Measurements from ENCODE around the gene ACVR2B.
A peak's percentile ranks its signal among the peaks of the same experiment; 100 is the strongest.

Gene ACVR2B

DNA sequence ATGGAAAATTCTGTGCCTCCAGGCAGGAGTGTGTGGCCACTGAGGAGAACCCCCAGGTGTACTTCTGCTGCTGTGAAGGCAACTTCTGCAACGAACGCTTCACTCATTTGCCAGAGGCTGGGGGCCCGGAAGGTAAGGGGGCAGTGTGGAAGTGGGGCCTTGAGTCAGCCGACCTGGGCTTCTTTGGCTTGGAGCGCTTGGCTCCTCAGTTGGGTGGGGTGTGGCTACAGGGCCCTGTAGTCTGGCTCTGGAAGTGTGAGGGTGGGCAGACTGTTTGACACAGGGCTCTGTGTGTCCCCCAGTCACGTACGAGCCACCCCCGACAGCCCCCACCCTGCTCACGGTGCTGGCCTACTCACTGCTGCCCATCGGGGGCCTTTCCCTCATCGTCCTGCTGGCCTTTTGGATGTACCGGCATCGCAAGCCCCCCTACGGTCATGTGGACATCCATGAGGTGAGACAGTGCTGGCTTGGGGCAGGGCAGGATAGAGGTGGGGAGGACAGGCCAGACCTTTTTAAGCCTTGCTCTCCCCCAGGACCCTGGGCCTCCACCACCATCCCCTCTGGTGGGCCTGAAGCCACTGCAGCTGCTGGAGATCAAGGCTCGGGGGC lies 24.3 kb downstream of the ACVR2B start:
- intact Hi-C loops (cut with DNase I), result loop anchor here (5.0 kb wide), 1 partner anchor 131 kb away; the partner anchor contains the start of gene XYLB
- DNase-seq, result peak in 1 of 42 donors; percentile 7

DNA sequence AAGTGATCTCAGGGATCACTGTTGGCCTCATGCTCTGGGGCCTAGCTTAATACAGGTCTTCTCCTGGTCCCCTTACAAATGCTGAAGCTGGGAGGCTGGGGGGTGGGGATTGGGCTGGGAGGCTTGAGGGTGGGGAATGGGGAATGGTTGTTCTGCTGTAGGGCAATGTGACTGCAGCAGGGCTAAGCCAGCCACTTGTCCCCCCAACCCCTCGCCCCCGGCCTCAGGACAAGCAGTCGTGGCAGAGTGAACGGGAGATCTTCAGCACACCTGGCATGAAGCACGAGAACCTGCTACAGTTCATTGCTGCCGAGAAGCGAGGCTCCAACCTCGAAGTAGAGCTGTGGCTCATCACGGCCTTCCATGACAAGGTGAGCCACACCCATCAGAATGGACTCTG lies 25.2 kb downstream of the ACVR2B start:
- peak in 1 of 42 donors; percentile 7 for DNase-seq
- intact Hi-C loops (cut with DNase I), result loop anchor here (5.0 kb wide), 1 partner anchor 132 kb away; the partner anchor contains the start of gene XYLB

DNA sequence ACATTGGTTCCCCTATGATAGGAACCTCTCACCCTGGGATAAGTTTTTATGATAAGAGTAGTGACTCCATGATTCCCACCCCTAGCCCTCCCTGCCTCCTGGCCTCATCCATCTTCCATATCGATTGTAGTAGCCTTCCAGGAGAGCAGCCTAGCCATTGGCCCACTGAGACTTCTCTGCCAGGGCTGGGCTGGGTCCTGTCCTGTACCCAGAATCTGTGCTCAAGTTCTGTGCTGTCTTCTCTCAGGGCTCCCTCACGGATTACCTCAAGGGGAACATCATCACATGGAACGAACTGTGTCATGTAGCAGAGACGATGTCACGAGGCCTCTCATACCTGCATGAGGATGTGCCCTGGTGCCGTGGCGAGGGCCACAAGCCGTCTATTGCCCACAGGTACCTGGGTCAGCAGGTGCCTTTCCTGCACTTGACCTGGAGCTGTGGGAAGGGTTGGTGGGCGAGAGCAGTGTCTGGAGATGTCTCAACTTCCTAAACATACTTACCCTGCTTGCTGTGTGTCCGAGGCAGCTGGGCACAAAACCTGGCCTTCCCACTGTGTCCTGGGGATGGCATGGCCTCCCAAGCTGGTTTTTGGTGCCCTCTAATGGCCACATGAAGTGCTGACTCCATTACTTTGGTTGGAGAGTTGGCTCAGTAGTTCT lies 25.9 kb downstream of the ACVR2B start:
- intact Hi-C loops (cut with DNase I), result loop anchor here (5.0 to 10.0 kb wide), 3 partner anchors 132 to 475 kb away; partner anchors contain the start of genes ACAA1, MYD88 and XYLB
- peak; percentile 24 to 89 (median 72) for DNase-seq

DNA sequence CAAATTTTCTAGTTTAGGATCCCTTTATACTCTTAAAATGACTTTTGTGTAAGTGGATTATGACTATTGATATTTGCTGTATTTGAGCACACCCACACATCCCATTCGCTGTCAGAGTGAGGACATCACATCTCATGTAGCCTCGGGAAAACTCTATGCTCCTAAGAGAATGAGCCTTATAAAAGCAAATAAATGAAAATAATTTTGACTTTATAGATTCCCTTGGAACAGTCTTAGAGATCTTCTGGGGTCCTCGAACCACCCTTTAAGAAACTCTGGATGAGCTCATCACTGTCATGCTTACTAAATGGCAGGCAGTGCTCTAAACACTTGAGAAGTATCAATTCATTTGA lies 26.4 kb downstream of the ACVR2B start:
- intact Hi-C loops (cut with DNase I), result loop anchor here (10.0 kb wide), 2 partner anchors 345 to 475 kb away; partner anchors contain the start of genes ACAA1 and MYD88

DNA sequence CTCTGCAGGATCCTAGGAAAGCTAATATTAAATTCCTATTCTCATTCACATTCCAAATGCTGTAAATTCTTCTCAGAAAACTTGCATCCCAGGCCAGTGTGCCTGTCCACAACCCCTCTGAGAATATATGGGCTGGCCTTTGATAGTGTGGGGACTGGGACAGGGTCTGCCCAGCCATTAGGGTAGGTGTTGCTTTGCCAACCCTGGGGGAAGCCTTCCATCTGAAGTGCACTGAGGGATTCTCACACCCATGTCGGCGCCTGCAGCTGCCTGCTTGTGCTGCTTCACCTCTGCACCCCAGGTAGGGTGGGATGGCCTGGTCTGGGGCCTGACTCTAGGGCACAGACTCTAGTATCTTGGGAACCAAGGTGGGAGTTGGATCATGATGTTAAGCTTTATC lies 27.2 kb downstream of the ACVR2B start:
- intact Hi-C loops (cut with DNase I), result loop anchor here (10.0 kb wide), 2 partner anchors 346 to 476 kb away; partner anchors contain the start of genes ACAA1 and MYD88
- no peak for DNase-seq

More for the DNA sequence above, 26.4 kb downstream of the ACVR2B start:
- no peak for DNase-seq

DNA sequence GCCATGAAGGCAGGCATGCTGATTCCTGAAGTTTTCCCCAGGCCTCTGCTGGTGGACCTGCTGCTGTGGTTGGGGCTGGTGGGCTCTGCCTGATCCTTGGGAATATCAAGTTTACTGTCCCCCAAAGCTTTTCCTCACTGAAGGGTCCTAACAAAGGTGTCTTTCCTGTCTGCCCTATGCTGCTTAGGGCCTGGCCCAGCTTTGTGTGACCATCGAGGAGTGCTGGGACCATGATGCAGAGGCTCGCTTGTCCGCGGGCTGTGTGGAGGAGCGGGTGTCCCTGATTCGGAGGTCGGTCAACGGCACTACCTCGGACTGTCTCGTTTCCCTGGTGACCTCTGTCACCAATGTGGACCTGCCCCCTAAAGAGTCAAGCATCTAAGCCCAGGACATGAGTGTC lies 29.3 kb downstream of the ACVR2B start:
- intact Hi-C loops (cut with DNase I), result loop anchor here (10.0 kb wide), 2 partner anchors 348 to 478 kb away; partner anchors contain the start of genes ACAA1 and MYD88
- DNase-seq, result no peak

DNA sequence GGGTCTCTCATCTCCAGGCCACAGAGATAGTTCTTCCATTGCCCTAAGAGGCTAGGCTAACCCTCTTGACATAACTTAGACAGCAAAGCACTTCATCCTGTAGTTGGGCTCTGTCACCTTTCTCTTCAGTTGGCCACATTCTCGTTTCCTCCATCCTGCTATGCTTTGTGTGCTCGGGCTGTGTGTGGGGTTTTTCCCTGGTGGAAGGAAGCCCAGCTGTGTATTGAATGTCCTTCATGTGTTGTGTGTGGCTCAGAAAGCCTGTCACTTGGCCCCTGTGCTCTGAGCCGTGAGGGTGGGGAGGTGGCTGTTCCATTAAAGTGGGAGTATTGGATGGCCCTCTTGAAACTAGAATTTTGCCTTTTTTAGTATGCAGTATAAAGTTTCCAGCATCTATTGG lies 33.6 kb downstream of the ACVR2B start:
- no peak for DNase-seq
- intact Hi-C loops (cut with DNase I), result loop anchor here (5.0 to 10.0 kb wide), 3 partner anchors 35 to 483 kb away; partner anchors contain the start of genes ACAA1, ACVR2B and MYD88

DNA sequence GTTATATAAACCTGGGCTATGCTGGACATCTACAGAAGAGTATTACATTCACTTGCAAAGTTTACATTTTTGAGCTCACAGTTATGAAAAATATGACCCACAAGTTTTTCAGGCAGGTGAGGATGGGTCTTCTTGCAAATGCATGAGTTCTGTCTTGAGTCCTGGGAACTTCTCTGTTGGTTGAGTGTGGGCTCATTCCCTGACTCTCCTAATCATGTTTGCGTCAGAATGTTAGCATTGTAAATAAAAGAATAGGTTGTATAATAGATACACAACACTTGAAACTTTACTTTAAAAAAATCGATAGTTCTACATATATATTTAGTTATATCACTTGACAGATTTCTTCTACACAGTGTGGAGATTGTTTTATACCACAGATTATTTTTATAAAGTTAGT lies 35.3 kb downstream of the ACVR2B start:
- intact Hi-C loops (cut with DNase I), result loop anchor here (5.0 to 10.0 kb wide), 3 partner anchors 37 to 484 kb away; partner anchors contain the start of genes ACAA1, ACVR2B and MYD88
- DNase-seq, result no peak

DNA sequence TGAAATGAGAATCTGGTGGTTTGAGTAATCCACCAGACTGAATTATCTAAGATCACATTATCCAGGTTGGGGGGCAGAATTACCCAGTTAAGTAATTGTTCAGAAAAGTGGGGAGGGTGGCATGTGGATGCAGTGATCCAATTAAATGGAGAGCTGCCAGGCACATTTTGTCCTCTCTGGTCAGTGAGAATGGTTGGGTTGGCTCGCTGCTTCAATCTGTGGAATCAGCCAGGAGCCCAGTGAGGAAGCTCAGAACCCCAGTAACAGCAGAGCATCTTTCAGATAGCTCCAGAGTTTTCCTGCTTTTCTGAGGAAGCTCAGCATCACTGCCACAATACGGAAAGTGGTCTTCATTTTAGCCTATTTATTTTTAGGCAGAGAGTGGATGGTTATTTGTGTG lies 36.1 kb downstream of the ACVR2B start:
- DNase-seq, result peak in 22 of 42 donors; percentile 15 to 78 (median 36)
- intact Hi-C loops (cut with DNase I), result loop anchor here (5.0 to 10.0 kb wide), 4 partner anchors 37 to 485 kb away; partner anchors contain the start of genes ACAA1, ACVR2B and MYD88

DNA sequence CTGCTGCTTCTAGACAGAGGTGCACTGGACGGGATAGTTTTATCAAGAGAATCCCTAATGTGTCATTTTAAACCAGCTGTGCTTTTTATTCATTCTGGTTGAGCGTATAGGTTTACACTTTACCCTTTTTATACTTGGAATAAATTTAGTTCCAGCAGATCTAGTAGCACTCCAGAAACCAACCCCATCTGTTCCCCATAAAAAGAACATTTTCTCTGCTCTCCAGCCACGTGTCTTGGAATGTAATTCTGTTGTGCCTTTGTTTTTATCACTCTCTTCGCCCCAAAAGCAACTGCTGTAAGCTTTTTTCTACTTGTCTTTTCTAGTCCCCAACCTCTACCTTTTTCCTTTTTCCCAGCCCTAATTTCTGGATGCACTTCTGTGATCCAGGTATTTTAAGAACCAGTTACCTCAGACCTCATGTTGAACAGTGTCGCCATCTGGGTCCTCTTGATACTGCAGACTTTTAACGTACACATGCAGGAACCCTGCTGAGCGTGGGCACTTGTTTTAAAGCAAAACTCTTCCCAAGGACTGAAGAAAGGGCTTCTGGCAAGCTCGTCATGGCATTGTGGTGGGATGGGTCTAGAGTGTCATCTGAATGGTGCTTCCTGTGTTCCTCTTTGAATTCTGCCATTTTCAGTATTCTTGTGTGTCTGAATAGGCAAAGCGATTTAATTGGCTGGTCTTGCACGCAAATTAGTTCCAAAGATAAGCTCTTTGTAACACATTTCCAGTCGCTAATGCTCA lies 36.8 kb downstream of the ACVR2B start:
- intact Hi-C loops (cut with DNase I), result loop anchor here (10.0 kb wide), 1 partner anchor 164 kb away; no protein-coding TSS in a partner anchor

DNA sequence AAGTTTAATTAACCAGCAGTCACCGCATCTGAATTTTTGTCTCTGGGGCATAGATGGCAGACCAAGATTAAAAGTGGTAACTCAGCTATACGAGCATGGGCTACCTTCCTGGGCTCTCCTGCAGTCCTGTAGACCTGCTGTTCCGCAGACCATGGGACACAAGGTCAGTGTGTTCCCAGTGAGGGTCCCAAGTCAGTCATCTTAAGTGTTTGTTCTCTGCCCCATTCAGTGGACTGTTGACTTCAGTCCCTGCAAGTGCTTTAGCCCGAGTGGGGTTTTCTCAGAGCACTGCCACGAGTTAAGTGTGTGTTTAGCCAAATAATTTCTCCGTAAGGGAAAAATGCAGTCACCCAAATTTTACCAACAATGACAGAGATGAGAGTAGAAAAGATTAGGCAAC lies 37.5 kb downstream of the ACVR2B start:
- intact Hi-C loops (cut with DNase I), result loop anchor here (10.0 kb wide), 1 partner anchor 164 kb away; no protein-coding TSS in a partner anchor

More for the DNA sequence above, 36.8 kb downstream of the ACVR2B start:
- DNase-seq, result no peak

DNA sequence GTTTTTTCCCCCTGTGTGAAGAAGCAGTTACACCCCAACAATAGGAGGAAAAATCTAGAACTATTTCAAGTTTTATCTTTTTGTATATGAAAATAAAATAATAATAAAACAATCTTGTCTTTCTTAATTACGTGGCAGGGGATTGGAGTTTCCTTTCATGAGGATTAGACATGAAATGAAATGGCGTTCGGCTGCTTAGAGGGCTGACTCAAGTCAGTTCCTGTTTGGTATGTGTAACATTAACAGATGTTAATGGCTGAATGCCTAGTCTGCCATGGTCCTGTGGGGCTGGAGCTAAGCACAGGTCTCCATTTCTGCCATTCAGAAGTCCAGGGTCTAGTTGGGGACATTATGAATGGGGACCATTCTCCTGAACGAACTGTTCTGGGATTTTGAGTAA lies 39.3 kb downstream of the ACVR2B start:
- DNase-seq, result no peak
- intact Hi-C loops (cut with DNase I), result loop anchor here (10.0 kb wide), 1 partner anchor 162 kb away; no protein-coding TSS in a partner anchor

More for the DNA sequence above, 37.5 kb downstream of the ACVR2B start:
- DNase-seq, result no peak

DNA sequence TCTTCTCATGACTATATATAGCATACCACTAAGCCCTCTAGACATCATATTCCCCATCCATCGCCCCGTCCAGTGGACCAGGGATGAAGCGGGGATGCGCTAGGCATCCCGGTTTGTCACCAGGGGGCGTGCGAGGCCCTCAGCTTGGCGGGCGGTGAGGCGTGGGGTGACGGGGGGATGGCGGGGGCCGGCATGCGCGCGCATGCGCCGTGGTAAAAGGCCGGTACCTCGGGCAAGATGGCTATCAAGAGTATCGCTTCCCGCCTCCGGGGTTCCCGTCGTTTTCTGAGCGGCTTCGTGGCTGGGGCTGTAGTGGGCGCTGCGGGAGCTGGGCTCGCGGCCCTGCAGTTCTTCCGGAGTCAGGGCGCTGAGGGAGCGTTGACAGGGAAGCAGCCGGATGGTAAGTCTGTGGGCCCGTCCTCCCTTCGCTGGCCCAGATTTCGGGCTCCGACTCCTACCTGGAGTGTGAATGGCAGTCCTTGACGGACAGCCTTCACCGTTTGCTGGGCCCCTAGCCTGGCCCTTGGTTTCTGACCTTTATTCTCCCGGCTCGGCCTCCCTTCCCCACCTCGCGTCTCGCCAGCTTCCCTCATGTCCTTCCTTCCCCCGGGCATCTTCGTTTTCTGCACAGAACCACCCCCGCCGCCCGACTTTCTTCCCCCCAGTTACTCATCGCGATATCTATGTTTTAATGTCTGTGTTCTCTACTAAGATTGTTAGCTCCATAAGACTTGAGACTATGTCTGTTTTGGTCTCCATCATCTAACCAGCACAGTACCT lies 42.6 kb downstream of the ACVR2B start, which contains the start of gene EXOG:
TSS of gene EXOG (plus strand) at position 210 of the 780 bp plus-strand sequence. CDS start at position 238, 28 bp downstream.
- intact Hi-C loops (cut with DNase I), result loop anchor here (5.0 to 10.0 kb wide), 2 partner anchors 149 to 158 kb away; partner anchors contain the start of gene XYLB
- DNase-seq, result peak; percentile 81 to 99 (median 96)

DNA sequence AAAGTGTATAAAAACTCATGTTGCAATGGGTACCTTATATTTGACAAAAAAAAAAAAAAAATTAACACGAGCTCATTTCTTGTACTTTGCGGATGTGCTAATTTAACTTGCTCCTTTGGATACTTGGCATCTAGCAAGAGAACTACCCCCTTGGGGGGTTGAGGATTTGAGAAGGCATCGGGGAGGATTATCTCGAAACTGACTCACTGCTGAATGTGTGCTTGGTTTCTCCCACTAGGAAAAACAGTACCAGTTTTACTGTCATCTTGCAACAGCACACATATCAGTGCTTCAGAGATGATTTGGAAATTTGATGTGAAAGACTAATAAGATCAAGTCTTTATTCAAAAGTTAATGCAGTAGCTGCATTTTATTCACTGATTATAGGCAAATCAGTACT lies 43.3 kb downstream of the ACVR2B start:
- DNase-seq, result no peak
- intact Hi-C loops (cut with DNase I), result loop anchor here (5.0 to 10.0 kb wide), 2 partner anchors 150 to 158 kb away; partner anchors contain the start of gene XYLB

DNA sequence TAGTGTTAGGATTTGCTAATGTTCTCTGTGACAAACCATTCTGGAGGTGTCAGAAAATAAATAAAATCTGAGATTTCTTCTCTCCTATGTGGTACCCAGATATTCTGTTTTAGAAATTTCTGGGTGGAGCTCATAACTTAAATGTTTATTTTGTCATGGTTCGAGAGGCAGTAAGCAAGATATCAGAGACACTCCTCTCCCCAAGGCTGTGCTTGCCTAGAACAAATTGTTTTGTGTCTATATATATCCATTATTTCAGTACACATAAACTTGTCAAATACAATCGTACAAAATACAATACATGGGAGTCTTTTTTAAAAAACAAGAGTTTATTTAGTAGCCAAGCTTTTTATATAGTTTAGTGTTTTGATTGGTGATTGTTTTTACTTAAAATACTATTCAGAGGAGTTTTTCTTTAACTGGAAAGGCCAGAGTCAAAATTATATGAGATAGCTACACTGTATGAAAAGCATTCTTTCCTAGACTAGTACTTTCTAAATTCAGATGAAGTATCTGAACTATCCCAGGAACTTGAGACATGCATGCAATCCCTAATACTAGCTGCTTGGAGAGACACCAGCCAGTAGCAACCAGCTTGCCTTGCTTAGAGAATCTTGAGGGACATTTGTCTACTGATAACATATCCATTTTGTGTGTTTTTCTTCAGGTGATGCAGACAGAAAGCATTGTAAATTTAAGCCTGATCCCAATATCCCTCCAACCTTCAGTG lies 47.2 kb downstream of the ACVR2B start:
- intact Hi-C loops (cut with DNase I), result no loop called here
- DNase-seq, result no peak

DNA sequence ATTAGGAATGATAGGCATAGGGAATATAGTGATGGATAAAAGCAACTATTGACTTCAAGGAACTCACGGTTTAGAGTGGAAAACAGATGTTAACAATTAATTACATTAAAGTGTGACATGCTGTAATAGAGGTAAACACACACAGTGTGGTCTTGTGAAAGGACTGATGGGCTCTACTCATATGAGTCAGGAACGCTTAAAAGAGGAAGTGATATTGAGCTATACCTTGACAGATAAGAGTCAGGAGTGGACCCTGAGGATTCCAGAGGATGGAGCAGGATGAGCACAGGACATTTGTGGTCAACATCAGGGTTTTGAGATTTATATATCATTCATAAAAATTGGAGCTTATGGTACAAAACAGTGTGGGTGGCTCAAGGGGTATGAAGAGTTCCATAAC lies 53.4 kb downstream of the ACVR2B start:
- intact Hi-C loops (cut with DNase I), result no loop called here

DNA sequence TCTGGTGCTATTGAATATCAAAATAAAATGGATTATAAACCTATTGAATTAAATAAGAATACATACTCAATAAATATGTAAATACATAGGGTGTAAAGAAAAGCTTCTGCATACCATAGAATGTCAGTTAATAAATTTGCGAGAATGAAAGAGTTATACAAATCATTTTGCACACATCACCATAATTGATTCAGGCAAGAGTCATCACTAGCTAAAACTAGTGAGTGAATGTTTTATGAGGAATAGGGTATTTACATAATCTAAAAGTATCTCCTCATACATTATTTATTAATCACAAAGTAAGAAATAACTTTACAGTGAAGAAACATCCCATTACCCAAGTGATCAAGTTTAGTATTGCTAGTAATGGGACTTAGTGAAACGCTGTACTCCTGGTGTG lies 56.0 kb downstream of the ACVR2B start:
- no peak for DNase-seq
- intact Hi-C loops (cut with DNase I), result no loop called here

More for the DNA sequence above, 53.4 kb downstream of the ACVR2B start:
- no peak for DNase-seq

Measured in head of caudate nucleus (tissue), 42 donors.